NCI-H345 (cell line): Measurements from ENCODE around the gene HPSE2.
"Not testable (repeated sequence)": the region's sequence is repeated elsewhere in the genome, so short reads cannot be mapped to it uniquely, and the experiment has no call there.

Experiments
- DNase-seq: peaks from one replicate; lab custom pipeline; 2025; lab: John Stamatoyannopoulos, UW

HPSE2 gene

GRCh38 chr10:99005254-99005653 lies 230.4 kb downstream of the HPSE2 start:
- DNase-seq = no peak

GRCh38 chr10:99004738-99005137 lies 230.9 kb downstream of the HPSE2 start:
- DNase-seq = no peak

GRCh38 chr10:99002392-99002791 lies 233.3 kb downstream of the HPSE2 start:
- DNase-seq = no peak

- no peak for DNase-seq
These were observed 238.1 kb downstream of the HPSE2 start for GRCh38 chr10:98997596-98997995.

- DNase-seq = no peak
These were observed 241.6 kb downstream of the HPSE2 start for GRCh38 chr10:98994030-98994429.

GRCh38 chr10:98983751-98984150 lies 251.9 kb downstream of the HPSE2 start:
- DNase-seq = not testable (repeated sequence)

GRCh38 chr10:98980353-98980752 lies 255.3 kb downstream of the HPSE2 start:
- no peak for DNase-seq

GRCh38 chr10:98971464-98971863 lies 264.2 kb downstream of the HPSE2 start:
- no peak for DNase-seq

- no peak for DNase-seq
These were observed 268.1 kb downstream of the HPSE2 start for GRCh38 chr10:98967601-98968000.

GRCh38 chr10:98963608-98964007 lies 272.0 kb downstream of the HPSE2 start:
- DNase-seq = no peak

GRCh38 chr10:98959379-98959778 lies 276.3 kb downstream of the HPSE2 start:
- no peak for DNase-seq

- DNase-seq = no peak
These were observed 277.9 kb downstream of the HPSE2 start for GRCh38 chr10:98957801-98958200.

GRCh38 chr10:98956576-98957260 lies 278.9 kb downstream of the HPSE2 start:
- no peak for DNase-seq

- DNase-seq = no peak
These were observed 282.4 kb downstream of the HPSE2 start for GRCh38 chr10:98953251-98953650.

GRCh38 chr10:98951269-98952000 lies 284.2 kb downstream of the HPSE2 start:
- DNase-seq = no peak

- no peak for DNase-seq
These were observed 285.5 kb downstream of the HPSE2 start for GRCh38 chr10:98950106-98950505.

- no peak for DNase-seq
These were observed 286.3 kb downstream of the HPSE2 start for GRCh38 chr10:98949306-98949705.

- no peak for DNase-seq
These were observed 292.0 kb downstream of the HPSE2 start for GRCh38 chr10:98943681-98944080.

- no peak for DNase-seq
These were observed 305.9 kb downstream of the HPSE2 start for GRCh38 chr10:98929709-98930108.

GRCh38 chr10:98925651-98926050 lies 310.0 kb downstream of the HPSE2 start:
- no peak for DNase-seq

- no peak for DNase-seq
These were observed 311.1 kb downstream of the HPSE2 start for GRCh38 chr10:98924526-98924925.

- no peak for DNase-seq
These were observed 314.3 kb downstream of the HPSE2 start for GRCh38 chr10:98921316-98921715.

GRCh38 chr10:98920807-98921206 lies 314.8 kb downstream of the HPSE2 start:
- no peak for DNase-seq

- no peak for DNase-seq
These were observed 315.3 kb downstream of the HPSE2 start for GRCh38 chr10:98920360-98920759.
